SJCRH30 (cell line): ENCODE results near the gene FKBP14. TPM values are rescaled to one million over a fixed set of nuclear protein-coding genes. Genes with fewer than 3 reads are reported as not detected.
"Not testable (repeated sequence)": the region's sequence is repeated elsewhere in the genome, so short reads cannot be mapped to it uniquely, and the experiment has no call there.

Experiments
- DNase-seq, 2 experiments: peaks; one replicate each; pipeline ENCODE4 v3.0.0-alpha.2; 2015 to 2020
- H3K27ac ChIP-seq: fragments of 250-450 bp; sonication (Bioruptor Pico); 2 replicates; pipeline ENCODE4 v1.5.1; 2020; ENCODE audit warnings: mild to moderate bottlenecking, moderate library complexity
- H3K27me3 ChIP-seq: fragments of 250-450 bp; sonication (Bioruptor Pico); 2 replicates; pipeline ENCODE4 v1.5.1; 2020; ENCODE audit warnings: mild to moderate bottlenecking, moderate library complexity
- H3K36me3 ChIP-seq: fragments of 250-450 bp; sonication (Bioruptor Pico); 2 replicates; pipeline ENCODE4 v1.5.1; 2020; ENCODE audit warnings: mild to moderate bottlenecking, moderate library complexity
- H3K4me1 ChIP-seq: fragments of 250-450 bp; sonication (Bioruptor Pico); 2 replicates; pipeline ENCODE4 v1.5.1; 2020; ENCODE audit warnings: mild to moderate bottlenecking, moderate library complexity
- H3K4me3 ChIP-seq: fragments of 250-450 bp; sonication (Bioruptor Pico); 2 replicates; pipeline ENCODE4 v1.5.1; 2020; ENCODE audit warnings: mild to moderate bottlenecking, moderate library complexity
- H3K9me3 ChIP-seq: fragments of 250-450 bp; sonication (Bioruptor Pico); replicated peaks from 2 replicates; pipeline ENCODE4 v1.5.1; 2020; ENCODE audit warnings: mild to moderate bottlenecking, moderate library complexity
- total RNA-seq: library from RNA; depleted of rRNA; stranded (reverse); fragments of >200 nt; shearing (Covaris generic); gene quantifications from 2 replicates; pipeline ENCODE4 v1.2.3, GENCODE V29; 2014; rRNA removed

The FKBP14 gene
- total RNA-seq, 1 experiment from 2014 or later, result 29.7 TPM

DNA sequence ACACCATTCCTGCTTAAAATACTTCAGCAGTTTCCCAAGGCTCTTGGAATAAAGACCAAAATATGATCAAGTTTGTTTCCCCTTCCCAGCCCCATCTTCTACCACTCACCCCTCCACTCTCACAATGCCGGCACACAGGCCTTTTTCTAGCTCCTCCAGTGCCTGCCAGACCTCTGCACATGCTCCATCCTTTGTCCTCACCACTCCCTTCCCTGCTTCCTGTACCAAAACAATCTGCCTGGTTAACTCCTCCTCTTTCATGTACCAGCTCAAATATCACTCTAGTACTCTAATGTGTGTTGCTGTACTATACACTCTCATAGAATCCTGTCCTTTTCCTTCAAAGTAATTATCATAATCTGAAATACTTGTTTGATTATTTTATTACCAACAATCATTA lies 56.3 kb downstream of the FKBP14 start:
- H3K4me1 ChIP-seq, result no peaks in the 10 kb centered on the region
- H3K27ac ChIP-seq, result no peak overlapping the region
- no peaks in the 10 kb centered on the region for H3K27me3 ChIP-seq
- DNase-seq, result no peak
- H3K9me3 ChIP-seq, result no peaks in the 10 kb centered on the region
- peaks cover 37% of the 10 kb centered on the region for H3K36me3 ChIP-seq
- H3K4me3 ChIP-seq, result no peak overlapping the region

DNA sequence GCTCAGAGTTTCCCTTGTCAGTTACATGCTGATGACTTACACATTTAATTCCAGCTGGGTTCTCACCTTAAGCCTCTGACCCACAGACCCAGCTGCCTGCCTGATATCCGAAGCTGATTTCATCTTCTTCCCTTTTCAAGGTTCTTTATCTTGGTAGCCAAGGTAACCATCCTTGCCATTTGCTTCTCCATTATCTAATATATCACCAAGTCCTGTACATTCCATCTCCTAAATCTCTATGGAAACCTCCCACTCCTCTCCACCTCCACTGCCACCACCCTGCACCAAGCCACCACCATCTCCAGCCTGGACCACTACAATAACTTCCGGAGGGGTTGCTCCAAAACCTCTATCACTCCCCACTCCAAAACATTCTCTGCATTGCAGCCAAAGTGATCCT lies 56.8 kb downstream of the FKBP14 start:
- H3K27ac ChIP-seq, result no peak overlapping the region
- H3K9me3 ChIP-seq, result no peaks in the 10 kb centered on the region
- peaks cover 39% of the 10 kb centered on the region for H3K36me3 ChIP-seq
- no peak for DNase-seq
- no peaks in the 10 kb centered on the region for H3K27me3 ChIP-seq
- no peak overlapping the region for H3K4me3 ChIP-seq
- H3K4me1 ChIP-seq, result no peaks in the 10 kb centered on the region

DNA sequence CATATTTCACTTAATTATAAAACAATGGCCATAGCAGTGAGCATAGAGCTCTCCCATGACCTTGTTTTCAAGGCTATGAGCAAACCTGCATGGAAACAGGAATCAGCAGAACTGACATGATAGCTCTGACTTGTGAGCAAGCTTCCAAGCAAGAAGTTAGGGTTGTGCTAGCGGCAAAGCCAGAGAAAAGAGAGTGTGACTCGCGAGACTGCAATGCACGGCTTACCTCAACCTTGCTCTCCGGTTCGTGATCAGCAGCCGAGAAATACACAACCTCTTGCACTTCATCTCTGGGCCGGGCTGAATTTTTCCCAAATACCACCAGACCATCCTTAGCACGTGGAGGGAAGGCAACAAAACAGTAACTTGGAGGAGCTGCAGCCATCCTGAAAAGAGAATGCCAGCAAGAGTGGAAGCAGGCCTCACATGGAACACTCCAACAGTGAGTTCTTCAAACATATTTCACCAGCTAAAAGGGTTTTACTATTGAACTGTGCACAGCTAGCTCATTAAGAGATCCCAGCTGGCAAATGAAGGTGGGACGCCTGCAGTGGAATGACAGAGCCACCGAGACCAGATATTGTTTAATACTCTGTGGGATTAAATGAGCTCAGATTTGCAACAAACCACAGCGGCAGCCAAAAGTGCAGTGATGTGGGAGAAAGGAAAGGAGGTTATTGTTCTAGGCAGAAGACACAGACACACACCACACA lies 57.7 kb downstream of the FKBP14 start:
- no peaks in the 10 kb centered on the region for H3K27me3 ChIP-seq
- no peaks in the 10 kb centered on the region for H3K4me1 ChIP-seq
- H3K4me3 ChIP-seq, result no peak overlapping the region
- no peaks in the 10 kb centered on the region for H3K9me3 ChIP-seq
- H3K36me3 ChIP-seq, result peaks cover 44% of the 10 kb centered on the region
- DNase-seq, result no peak
- H3K27ac ChIP-seq, result no peak overlapping the region

DNA sequence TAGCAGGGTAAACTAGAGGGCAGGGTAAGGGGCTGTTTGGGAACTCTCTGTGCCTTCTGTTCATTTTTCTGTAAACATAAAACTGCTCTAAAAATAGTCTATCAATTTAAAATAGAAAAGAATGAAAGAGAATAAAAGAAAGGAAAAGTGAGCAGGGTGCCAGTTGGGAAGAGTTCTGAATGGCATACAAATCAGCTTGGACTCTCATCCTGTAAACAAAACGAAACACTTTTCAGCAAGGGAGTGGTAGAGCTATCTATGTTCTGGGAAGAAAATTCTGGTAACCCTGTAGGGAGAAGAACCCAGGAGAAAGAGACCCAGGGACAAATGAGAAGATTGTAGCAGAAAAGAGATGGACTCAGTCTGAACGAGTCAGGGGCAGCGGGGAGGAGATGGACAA lies 61.5 kb downstream of the FKBP14 start:
- no peak overlapping the region for H3K27ac ChIP-seq

DNA sequence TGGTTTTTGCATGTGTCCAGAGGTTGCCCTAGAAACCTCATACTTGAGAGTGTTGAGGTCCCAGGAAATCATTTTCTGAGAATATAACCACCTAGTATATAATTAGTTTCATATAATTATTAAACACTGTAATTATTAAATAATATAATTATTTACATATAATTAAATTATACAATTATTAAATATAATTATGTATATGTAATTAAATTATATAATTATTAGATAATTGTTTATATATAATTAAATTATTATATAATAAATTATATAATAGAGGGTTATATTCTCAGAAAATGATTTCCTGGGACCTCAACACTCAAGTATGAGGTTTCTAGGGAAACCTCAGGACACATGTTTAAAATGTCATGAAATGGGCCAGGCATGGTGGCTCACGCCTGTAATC lies 64.5 kb downstream of the FKBP14 start:
- no peak for DNase-seq

More for the DNA sequence above, 61.5 kb downstream of the FKBP14 start:
- Histone ChIP-seq H3K4me3 (no peak overlapping the region), H3K27me3 (no peaks in the 10 kb centered on the region), H3K4me1 (no peaks in the 10 kb centered on the region), H3K9me3 (no peaks in the 10 kb centered on the region), H3K36me3 (peaks cover 66% of the 10 kb centered on the region)
- no peak for DNase-seq

DNA sequence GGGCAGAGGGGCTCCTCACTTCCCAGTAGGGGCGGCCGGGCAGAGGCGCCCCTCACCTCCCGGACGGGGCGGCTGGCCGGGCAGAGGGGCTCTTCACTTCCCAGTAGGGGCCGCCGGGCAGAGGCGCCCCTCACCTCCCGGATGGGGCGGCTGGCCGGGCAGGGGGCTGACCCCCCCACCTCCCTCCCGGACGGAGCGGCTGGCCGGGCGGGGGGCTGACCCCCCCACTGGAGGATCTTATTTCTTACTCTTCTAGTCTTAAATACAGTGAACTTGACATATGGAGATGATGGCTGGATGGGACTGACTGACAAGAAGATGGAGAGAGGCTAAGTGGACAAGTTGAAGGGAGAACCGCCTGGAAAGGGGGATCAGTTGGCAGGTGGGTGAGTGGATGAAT lies 64.9 kb downstream of the FKBP14 start:
- DNase-seq, H3K27me3 ChIP-seq, H3K27ac ChIP-seq, H3K4me1 ChIP-seq, H3K4me3 ChIP-seq, H3K9me3 ChIP-seq: not testable (repeated sequence)
- H3K36me3 ChIP-seq, result peaks cover 69% of the 10 kb centered on the region

More for the DNA sequence above, 64.5 kb downstream of the FKBP14 start:
- Histone ChIP-seq H3K27me3 (no peaks in the 10 kb centered on the region), H3K36me3 (peaks cover 68% of the 10 kb centered on the region), H3K4me1 (no peaks in the 10 kb centered on the region), H3K4me3 (no peak overlapping the region), H3K9me3 (no peaks in the 10 kb centered on the region), H3K27ac (no peak overlapping the region)

Other genes with a start within 250 kb of the FKBP14 start
- not detected in 2 replicates for gene WIPF3, start 220.2 kb downstream of the FKBP14 start, total RNA-seq
- 162 and 171 TPM in 2 replicates for gene SCRN1, start 36.9 kb downstream of the FKBP14 start, total RNA-seq
- 25.4 and 26.2 TPM in 2 replicates for gene PLEKHA8, start 1.7 kb upstream of the FKBP14 start, total RNA-seq
- gene MTURN, start 108.3 kb upstream of the FKBP14 start, total RNA-seq, result 26.9 and 27.6 TPM in 2 replicates